AG10803 (cell line): ENCODE results near the gene SBK2.

Experiments
- DNase-seq: peaks from one replicate; pipeline ENCODE4 v3.0.0; 2010; ENCODE audit warnings: low read depth
- H3K4me3 ChIP-seq: 2 replicates; pipeline ENCODE4 v1.5.1; 2011; ENCODE audit warnings: mild to moderate bottlenecking, low read length, control low read depth
- CTCF ChIP-seq: conservative IDR thresholded peaks from 2 replicates; pipeline ENCODE4 v1.5.1; 2011; ENCODE audit warnings: mild to moderate bottlenecking, low read length, control low read depth, inconsistent platforms

The SBK2 gene

GRCh38 chr19:55492362-55492944 is 44.5 kb downstream of the SBK2 start:
- no peak overlapping the region for H3K4me3 ChIP-seq
- DNase-seq, result no peak
- TF ChIP-seq CTCF, result no peak

- H3K4me3 ChIP-seq, result no peak overlapping the region
- no peak for TF ChIP-seq CTCF
- DNase-seq, result peak; percentile 23
Observed at GRCh38 chr19:55491546-55492360, 45.2 kb downstream of the SBK2 start.

- H3K4me3 ChIP-seq, result no peak overlapping the region
- no peak for TF ChIP-seq CTCF
- DNase-seq, result no peak
Observed at GRCh38 chr19:55490478-55491432, 46.2 kb downstream of the SBK2 start.

- no peak for DNase-seq
- TF ChIP-seq CTCF, result no peak
- H3K4me3 ChIP-seq, result peak overlapping the region; percentile 7; the same call in 1 of the 2 replicates
Observed at GRCh38 chr19:55489711-55490477, 47.0 kb downstream of the SBK2 start.

- no peak for TF ChIP-seq CTCF
- DNase-seq, result peak; percentile 21
- peak overlapping the region; percentile 39 for H3K4me3 ChIP-seq
Observed at GRCh38 chr19:55488986-55489710, 47.8 kb downstream of the SBK2 start.
